Measurements from ENCODE around the gene DPH5. TPM values are rescaled to one million over a fixed set of nuclear protein-coding genes. Genes with fewer than 3 reads are reported as not detected.

DPH5 gene
- total and polyA plus RNA-seq, 10 of the 15 experiments (the other 5 are each of a cell fraction or from before 2014, with no cell fraction given), result 44.1 to 95.7 (median 66.4) TPM

- ChIA-PET POLR2A (no interaction called here), SMC1A (ENCODE audit: uncharacterized antibody, unreplicated experiment) (interaction anchor here (0.9 to 3.2 kb wide), 8 partner anchors 9 to 525 kb away, joined by 3 to 17 read pairs (median 4); no protein-coding TSS in a partner anchor), CTCF (interaction anchor here (0.6 to 1.2 kb wide), 6 partner anchors 9 to 1413 kb away, joined by 3 to 7 read pairs (median 4); no protein-coding TSS in a partner anchor), RAD21 (ENCODE audit: unreplicated experiment) (interaction anchor here (0.6 kb wide), 1 partner anchor 725 kb away, joined by 3 read pairs; no protein-coding TSS in a partner anchor)
- in situ Hi-C loops (cut with MboI), result no loop called here
- H2AFZ ChIP-seq (ENCODE audit: control insufficient read depth, low read depth, low read length), result no peak overlapping the region
- BruUV-seq (replicated peaks), result no TSS peak
- no peak for FAIRE-seq
- no peak overlapping the region for H3K9ac ChIP-seq (ENCODE audit: control insufficient read depth, insufficient read depth, low read length)
- WGBS (ENCODE audit: insufficient coverage, insufficient replicate concordance, low lambda C conversion rate, missing lambda C conversion rate), result 100% methylated on average over 1 of the region's 1 CpG
- H3K9me3 ChIP-seq (replicated peaks; ENCODE audit: control insufficient read depth, insufficient read depth, low read length), result no peaks in the 10 kb centered on the region; the same call in 2 of the 3 replicates
- intact Hi-C loops (cut with micrococcal nuclease; ENCODE audit: unreplicated experiment), result no loop called here
- H3K36me3 ChIP-seq (ENCODE audit: control insufficient read depth in 2 of 2, insufficient read depth in 2 of 2, low read length in 1 of 2), result peaks cover 3 to 16% of the 10 kb centered on the region in 2 experiments; a peak in 3 of 4 replicates
- H4K20me1 ChIP-seq (ENCODE audit: control insufficient read depth, insufficient read depth), result no peaks in the 10 kb centered on the region
- no peak for ATAC-seq
- H3K4me1 ChIP-seq (ENCODE audit: control insufficient read depth, insufficient read depth, low read length), result no peaks in the 10 kb centered on the region
- H3K27me3 ChIP-seq (replicated peaks in 1 of 2; ENCODE audit: control insufficient read depth in 2 of 2, insufficient read depth in 2 of 2, low read length in 1 of 2), result no peaks in the 10 kb centered on the region
- no peaks in the 10 kb centered on the region for H3K79me2 ChIP-seq (ENCODE audit: control insufficient read depth, insufficient read depth, low read length)
- no peak overlapping the region for H3K4me3 ChIP-seq
- no peak overlapping the region for H3K27ac ChIP-seq (ENCODE audit: control insufficient read depth, insufficient read depth)
- DNase-seq (ENCODE audit: low read depth, low spot score), result no peak
- no peak overlapping the region for H3K4me2 ChIP-seq (ENCODE audit: control insufficient read depth, insufficient read depth)
- TF ChIP-seq, protein P1, sequence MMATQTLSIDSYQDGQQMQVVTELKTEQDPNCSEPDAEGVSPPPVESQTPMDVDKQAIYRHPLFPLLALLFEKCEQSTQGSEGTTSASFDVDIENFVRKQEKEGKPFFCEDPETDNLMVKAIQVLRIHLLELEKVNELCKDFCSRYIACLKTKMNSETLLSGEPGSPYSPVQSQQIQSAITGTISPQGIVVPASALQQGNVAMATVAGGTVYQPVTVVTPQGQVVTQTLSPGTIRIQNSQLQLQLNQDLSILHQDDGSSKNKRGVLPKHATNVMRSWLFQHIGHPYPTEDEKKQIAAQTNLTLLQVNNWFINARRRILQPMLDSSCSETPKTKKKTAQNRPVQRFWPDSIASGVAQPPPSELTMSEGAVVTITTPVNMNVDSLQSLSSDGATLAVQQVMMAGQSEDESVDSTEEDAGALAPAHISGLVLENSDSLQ (IDR thresholded peaks at IDR 0.05), result no peak
- TF ChIP-seq ZNF687 (IDR thresholded peaks at IDR 0.05) (no peak), REST (IDR thresholded peaks at IDR 0.05; ENCODE audit: low read depth, low read length) (no peak), HDAC2 (IDR thresholded peaks at IDR 0.05) (no peak), NRF1 (conservative IDR thresholded peaks at IDR 0.05; ENCODE audit: low read depth, low read length) (no peak), CHD4 (IDR thresholded peaks at IDR 0.05) (no peak), CEBPB (IDR thresholded peaks at IDR 0.05; ENCODE audit: borderline replicate concordance in 1 of 2, low read depth in 2 of 2, low read length in 2 of 2) (no peak), TBL1XR1 (IDR thresholded peaks at IDR 0.05; ENCODE audit: low read depth, low read length) (no peak), MAX (IDR thresholded peaks at IDR 0.05; ENCODE audit: low read depth, low read length) (no peak), MYB (IDR thresholded peaks at IDR 0.05; ENCODE audit: borderline replicate concordance, low read depth, low read length) (no peak)
- TF ChIP-seq, protein P2, sequence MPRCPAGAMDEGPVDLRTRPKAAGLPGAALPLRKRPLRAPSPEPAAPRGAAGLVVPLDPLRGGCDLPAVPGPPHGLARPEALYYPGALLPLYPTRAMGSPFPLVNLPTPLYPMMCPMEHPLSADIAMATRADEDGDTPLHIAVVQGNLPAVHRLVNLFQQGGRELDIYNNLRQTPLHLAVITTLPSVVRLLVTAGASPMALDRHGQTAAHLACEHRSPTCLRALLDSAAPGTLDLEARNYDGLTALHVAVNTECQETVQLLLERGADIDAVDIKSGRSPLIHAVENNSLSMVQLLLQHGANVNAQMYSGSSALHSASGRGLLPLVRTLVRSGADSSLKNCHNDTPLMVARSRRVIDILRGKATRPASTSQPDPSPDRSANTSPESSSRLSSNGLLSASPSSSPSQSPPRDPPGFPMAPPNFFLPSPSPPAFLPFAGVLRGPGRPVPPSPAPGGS (IDR thresholded peaks at IDR 0.05; ENCODE audit: borderline replicate concordance, insufficient read depth, low read depth, low read length, poor library complexity, severe bottlenecking), result no peak
- TF ChIP-seq, protein P3, sequence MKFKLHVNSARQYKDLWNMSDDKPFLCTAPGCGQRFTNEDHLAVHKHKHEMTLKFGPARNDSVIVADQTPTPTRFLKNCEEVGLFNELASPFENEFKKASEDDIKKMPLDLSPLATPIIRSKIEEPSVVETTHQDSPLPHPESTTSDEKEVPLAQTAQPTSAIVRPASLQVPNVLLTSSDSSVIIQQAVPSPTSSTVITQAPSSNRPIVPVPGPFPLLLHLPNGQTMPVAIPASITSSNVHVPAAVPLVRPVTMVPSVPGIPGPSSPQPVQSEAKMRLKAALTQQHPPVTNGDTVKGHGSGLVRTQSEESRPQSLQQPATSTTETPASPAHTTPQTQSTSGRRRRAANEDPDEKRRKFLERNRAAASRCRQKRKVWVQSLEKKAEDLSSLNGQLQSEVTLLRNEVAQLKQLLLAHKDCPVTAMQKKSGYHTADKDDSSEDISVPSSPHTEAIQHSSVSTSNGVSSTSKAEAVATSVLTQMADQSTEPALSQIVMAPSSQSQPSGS (IDR thresholded peaks at IDR 0.05; ENCODE audit: low read length), result no peak
Observed at GRCh38 chr1:100955322-100955721, 70.3 kb downstream of the DPH5 start.

Measured in GM12878 (cell line).